GM13977 (cell line): Measurements from ENCODE around the gene VAMP7.
"Not testable (repeated sequence)": the region's sequence is repeated elsewhere in the genome, so short reads cannot be mapped to it uniquely, and the experiment has no call there.

Experiments used
- DNase-seq: peaks from one replicate; pipeline ENCODE4 v3.0.0; 2012; ENCODE audit warnings: low spot score
- in situ Hi-C: fragments of 300-500 bp; cut with MboI; formaldehyde crosslinking; loops from one replicate; pipeline ENCODE4 v1.12.0; 2022; ENCODE audit warnings: low sequenced_read_pairs, low pct_unique_long_range_greater_than_20kb, mixed read lengths, inconsistent platforms; ENCODE audit not compliant: unreplicated experiment
- TF ChIP-seq, protein P1 (sequence below): IDR thresholded peaks from 2 replicates; pipeline ENCODE4 v1.5.1; 2012; ENCODE audit warnings: mild to moderate bottlenecking, control low read depth; ENCODE audit not compliant: insufficient read depth; ENCODE audit errors: extremely low read depth, missing control alignments

Gene VAMP7

DNA sequence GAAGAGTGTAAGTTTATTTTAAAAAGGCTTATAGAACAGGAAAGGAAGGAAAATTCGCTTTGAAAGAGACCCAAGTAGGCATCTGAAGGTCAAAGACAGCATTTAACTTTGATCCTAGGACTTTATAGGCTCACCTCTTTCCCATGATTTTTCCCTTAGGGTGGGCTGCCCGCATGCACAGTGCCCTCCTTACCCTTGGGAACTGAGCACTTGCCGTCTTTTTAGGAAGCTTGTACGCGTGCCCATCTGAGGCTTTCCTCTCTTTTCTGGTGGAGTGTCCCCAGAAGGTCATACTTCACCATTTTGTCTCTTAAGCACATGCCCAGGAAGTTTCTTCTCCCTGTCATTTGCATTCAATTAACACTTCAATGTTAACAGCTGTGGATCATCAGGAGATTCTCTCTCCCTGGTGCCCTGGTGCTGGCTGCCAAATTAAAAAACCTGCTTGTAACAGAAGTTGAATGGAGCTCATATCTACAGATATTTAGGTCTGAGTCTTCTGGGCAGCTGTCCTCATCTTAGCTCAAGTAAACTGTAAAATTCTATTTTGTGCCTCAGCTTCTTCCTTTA is 78.0 kb downstream of the VAMP7 start:
- no peak for DNase-seq
- TF ChIP-seq, protein P1, sequence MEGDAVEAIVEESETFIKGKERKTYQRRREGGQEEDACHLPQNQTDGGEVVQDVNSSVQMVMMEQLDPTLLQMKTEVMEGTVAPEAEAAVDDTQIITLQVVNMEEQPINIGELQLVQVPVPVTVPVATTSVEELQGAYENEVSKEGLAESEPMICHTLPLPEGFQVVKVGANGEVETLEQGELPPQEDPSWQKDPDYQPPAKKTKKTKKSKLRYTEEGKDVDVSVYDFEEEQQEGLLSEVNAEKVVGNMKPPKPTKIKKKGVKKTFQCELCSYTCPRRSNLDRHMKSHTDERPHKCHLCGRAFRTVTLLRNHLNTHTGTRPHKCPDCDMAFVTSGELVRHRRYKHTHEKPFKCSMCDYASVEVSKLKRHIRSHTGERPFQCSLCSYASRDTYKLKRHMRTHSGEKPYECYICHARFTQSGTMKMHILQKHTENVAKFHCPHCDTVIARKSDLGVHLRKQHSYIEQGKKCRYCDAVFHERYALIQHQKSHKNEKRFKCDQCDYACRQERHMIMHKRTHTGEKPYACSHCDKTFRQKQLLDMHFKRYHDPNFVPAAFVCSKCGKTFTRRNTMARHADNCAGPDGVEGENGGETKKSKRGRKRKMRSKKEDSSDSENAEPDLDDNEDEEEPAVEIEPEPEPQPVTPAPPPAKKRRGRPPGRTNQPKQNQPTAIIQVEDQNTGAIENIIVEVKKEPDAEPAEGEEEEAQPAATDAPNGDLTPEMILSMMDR, result no peak
- in situ Hi-C loops, result no loop called here

DNA sequence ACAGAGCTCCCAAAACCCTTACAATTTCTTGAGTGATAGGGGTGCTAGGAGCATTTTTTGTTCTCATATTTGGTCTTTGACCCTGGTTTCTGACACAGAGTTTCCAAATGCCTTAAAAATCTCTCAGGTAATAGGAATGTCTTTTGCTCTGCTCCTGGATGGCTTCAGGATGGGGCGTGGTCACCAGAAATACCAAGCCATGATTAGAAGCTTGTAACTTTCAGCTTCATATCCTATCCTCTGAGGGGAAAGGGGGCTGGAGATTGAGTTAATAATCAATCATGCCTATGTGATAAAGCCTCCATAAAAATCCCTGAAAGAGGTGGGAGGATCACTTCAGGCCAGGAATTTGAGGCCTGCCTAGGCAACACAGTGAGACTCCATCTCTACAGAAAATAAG is 81.8 kb downstream of the VAMP7 start:
- no peak for DNase-seq
- in situ Hi-C loops, result no loop called here
- TF ChIP-seq, protein P1, result no peak

DNA sequence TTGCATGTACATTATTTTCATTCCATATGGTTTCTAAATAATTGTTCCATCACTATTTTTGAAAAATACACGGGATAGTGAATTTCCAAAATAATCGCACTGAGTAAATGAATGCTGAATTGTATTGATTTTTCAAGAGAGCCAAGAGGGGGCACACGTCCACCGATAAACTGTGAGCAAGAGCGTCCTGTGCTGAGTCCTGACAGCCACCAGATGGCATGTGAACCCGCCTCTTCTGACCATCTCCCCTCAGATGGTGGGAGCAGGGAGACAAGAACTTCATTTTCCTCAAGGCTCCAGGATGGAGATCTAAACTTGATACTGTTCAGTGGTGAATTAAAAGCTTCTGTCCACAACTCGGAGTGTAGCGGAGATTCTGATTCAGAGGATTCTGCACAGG is 85.7 kb downstream of the VAMP7 start:
- in situ Hi-C loops, result no loop called here
- DNase-seq, result peak; percentile 28

DNA sequence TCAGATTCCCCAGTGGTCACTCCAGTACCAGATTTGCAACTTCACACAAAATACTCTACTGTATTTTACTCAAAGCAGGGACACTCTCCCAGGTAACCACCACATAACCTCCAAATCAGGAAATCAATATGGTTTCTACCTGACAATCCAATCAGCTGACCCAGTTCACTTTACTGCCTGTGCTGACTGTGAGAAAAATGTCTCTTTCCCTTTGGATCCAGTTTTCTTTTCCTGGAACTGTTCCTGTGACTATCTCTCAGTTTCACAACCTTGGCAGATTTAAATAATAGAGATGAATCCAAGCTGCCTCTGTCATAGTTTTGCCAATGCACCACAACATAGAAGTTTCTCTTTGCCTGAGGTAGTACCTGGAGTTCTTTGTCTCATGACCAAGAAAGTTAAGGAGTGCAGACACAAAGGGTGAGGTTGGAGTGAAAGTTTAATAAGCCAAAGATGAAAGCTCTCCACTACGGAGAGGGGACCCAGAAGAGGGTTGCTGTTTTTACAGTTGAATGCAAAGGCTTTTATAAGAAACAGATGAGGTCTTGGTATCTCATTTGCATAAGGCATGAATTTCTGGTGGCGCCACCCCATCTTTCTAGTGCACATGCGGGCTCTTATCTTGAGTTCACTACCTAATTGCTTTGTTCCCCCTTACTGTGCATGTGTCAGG is 86.6 kb downstream of the VAMP7 start:
- DNase-seq, result no peak
- TF ChIP-seq, protein P1, result no peak
- in situ Hi-C loops, result no loop called here

More for the DNA sequence above, 85.7 kb downstream of the VAMP7 start:
- TF ChIP-seq, protein P1, result peak; percentile 89

DNA sequence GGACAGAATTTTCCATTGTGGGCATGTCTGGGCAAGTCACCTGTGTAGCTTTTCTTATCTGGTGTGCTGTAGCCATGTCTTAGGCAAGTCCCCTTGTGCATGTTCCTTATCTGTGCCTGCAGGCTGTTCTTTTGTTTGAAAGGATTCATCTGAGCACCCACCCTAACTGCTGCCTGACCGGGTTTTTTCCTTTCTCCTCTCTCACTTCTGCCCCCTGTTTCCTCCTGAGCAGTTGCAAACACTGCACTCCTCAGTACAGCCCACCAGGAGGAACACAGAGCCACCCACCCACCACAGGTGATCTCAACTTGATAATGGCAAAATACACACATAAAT is 87.1 kb downstream of the VAMP7 start:
- no peak for DNase-seq
- TF ChIP-seq, protein P1, result no peak
- in situ Hi-C loops, result no loop called here

DNA sequence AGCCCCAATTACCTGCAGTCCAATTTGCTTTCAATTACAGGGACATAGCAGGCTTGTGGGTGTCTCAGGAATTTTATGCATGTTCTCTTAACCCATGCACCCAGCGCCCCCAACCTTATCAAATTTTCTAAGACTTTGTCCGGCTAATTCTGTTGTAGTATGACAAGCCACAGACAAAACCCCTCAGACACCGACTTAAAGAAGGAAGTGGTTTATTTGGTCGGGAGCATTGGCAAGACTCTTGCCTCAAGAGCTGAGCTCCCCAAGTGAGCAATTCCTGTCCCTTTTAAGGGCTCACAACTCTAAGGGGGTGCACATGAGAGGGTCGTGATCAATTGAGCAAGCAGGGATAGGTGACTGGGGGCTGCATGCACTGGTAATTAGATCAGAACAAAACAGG is 87.6 kb downstream of the VAMP7 start:
- in situ Hi-C loops, result no loop called here
- DNase-seq, result no peak
- TF ChIP-seq, protein P1, result no peak

DNA sequence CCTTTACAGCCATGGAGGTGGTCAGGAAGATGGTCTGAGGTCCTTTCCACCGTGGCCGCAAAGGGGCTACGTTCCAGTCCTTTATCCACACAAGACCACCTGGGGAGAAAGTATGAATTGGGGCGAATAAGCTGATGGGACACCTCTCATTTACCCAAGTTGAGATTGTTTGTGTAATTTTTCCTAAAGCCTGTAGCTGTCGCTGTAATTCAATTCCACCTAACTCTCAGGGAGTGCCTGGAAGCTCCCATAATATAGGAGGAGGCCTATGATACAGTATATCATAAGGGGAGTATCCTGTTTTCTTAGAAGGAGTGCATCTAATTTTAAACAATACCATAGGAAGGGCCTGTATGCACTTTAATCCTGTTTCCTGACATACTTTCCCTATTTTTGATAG is 90.5 kb downstream of the VAMP7 start:
- DNase-seq, in situ Hi-C loops: not testable (repeated sequence)

DNA sequence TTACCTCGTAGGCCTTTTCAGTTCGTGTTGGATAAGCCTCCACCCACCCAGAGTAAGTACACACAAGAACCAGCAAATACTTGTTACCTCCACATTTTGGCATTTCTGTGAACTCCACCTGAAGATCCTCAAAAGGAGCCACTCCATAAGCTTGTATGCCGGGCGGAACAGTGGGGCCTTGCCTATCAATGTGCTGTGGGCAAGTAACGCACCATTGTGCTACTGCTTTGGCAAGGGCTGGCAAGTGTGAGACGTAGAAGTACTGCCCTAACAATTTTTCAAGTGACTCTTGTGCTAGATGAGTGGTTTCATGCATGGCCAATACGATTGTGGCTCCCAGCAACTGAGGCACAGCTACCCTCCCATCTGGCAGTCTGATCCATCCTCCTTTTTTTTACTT is 91.1 kb downstream of the VAMP7 start:
- DNase-seq, in situ Hi-C loops: not testable (repeated sequence)
